NK-92 treated with Interleukin-12 subunit alpha and Interleukin-12 subunit beta, amount 100 ng/mL, for 24 hours (cell line): ENCODE data around the gene PHF23.

ENCODE experiments used
- DNase-seq: peaks from one replicate; lab custom pipeline; 2025; lab: John Stamatoyannopoulos, UW

The PHF23 gene

GRCh38 chr17:7239091-7240027 lies at the start of gene PHF23:
PHF23 (minus strand) TSS chr17:7239457; CDS start chr17:7239279, 178 bp downstream.
- peak; percentile 89 for DNase-seq

GRCh38 chr17:7285679-7286078 lies 46.4 kb upstream of the PHF23 start:
- no peak for DNase-seq

GRCh38 chr17:7284911-7285310 lies 45.7 kb upstream of the PHF23 start:
- no peak for DNase-seq

- DNase-seq = no peak
Observed at GRCh38 chr17:7283471-7284216, 44.4 kb upstream of the PHF23 start.

GRCh38 chr17:7282752-7283321 lies 43.6 kb upstream of the PHF23 start:
- no peak for DNase-seq

GRCh38 chr17:7281953-7282751 lies 42.9 kb upstream of the PHF23 start:
- DNase-seq = no peak

DNA sequence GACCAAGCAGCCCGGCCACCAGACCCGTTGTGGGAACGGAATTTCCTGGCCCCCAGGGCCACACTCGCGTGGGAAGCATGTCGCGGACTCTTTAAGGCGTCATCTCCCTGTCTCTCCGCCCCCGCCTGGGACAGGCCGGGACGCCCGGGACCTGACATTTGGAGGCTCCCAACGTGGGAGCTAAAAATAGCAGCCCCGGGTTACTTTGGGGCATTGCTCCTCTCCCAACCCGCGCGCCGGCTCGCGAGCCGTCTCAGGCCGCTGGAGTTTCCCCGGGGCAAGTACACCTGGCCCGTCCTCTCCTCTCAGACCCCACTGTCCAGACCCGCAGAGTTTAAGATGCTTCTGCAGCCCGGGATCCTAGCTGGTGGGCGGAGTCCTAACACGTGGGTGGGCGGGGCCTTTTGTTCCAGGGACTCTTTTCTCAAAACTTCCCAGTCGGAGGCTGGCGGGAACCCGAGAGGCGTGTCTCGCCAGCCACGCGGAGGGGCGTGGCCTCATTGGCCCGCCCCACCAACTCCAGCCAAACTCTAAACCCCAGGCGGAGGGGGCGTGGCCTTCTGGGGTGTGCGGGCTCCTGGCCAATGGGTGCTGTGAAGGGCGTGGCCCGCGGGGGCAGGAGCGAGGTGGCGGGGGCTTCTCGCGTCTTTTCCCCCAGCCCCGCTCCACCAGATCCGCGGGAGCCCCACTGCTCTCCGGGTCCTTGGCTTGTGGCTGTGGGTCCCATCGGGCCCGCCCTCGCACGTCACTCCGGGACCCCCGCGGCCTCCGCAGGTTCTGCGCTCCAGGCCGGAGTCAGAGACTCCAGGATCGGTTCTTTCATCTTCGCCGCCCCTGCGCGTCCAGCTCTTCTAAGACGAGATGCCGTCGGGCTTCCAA lies 42.1 kb upstream of the PHF23 start, which contains the start of gene SLC2A4:
Gene SLC2A4 (plus strand): TSS at position 645 of the 879 bp plus-strand sequence. CDS start 217 bp downstream, at position 862.
- DNase-seq = peak; percentile 8

DNA sequence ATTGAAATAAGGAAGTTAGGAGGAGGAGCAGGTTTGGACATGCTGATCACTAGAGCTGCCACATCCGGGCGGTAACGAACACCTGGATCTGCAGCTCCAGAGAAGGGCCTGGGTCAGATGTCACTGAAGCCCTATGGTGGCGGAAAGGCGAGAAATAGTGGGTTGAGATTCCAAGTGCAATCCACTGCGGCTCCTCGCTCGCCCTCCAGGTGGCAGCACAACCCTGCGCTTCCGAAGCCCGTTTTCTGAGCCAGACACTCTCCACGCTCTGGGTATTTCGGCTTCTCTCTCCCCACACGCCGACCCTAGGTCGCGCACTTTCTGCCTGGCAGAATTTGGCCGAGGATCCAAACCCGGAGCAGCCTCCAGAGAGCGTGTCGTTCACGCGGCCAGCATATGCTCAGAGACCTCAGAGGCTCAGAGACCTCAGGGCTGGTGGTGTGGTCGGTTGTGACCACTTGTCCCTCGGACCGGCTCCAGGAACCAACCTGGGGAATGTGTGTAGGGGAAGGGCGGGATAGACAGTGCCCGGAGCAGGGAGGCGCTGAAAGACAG lies 41.3 kb upstream of the PHF23 start:
- peak; percentile 38 for DNase-seq

DNA sequence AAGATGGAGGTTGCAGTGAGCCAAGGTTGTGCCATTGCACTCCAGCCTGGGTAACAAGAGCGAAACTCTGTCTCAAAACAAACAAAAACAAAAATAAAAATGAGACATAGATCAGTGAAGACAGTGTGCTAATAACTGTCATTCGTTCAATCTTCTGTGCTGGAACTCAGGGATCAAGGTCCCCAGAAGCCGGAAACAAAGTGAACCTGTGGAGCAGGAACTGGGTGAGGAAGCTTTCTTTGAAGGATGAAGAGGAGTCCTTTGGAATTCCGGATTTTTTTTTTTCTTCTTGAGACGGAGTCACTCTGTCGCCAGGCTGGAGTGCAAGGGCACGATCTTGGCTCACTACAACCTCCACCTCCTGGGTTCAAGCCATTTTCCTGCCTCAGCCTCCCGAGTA lies 40.2 kb upstream of the PHF23 start:
- no peak for DNase-seq

GRCh38 chr17:7266784-7267183 lies 27.5 kb upstream of the PHF23 start:
- DNase-seq = no peak

DNA sequence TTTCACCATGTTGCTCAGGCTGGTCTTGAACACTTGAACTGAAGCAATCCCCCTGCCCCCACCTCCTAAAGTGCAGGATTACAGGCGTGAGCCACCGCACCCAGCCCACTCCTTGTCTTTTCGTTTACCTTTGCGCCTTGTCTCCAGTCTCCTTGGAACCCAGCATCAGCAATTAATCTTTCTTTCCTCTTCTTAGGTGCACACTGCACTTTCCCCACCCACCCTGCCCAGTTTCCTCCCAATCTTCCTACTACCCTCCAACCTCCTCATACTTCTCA lies 24.5 kb upstream of the PHF23 start:
- DNase-seq = no peak

DNA sequence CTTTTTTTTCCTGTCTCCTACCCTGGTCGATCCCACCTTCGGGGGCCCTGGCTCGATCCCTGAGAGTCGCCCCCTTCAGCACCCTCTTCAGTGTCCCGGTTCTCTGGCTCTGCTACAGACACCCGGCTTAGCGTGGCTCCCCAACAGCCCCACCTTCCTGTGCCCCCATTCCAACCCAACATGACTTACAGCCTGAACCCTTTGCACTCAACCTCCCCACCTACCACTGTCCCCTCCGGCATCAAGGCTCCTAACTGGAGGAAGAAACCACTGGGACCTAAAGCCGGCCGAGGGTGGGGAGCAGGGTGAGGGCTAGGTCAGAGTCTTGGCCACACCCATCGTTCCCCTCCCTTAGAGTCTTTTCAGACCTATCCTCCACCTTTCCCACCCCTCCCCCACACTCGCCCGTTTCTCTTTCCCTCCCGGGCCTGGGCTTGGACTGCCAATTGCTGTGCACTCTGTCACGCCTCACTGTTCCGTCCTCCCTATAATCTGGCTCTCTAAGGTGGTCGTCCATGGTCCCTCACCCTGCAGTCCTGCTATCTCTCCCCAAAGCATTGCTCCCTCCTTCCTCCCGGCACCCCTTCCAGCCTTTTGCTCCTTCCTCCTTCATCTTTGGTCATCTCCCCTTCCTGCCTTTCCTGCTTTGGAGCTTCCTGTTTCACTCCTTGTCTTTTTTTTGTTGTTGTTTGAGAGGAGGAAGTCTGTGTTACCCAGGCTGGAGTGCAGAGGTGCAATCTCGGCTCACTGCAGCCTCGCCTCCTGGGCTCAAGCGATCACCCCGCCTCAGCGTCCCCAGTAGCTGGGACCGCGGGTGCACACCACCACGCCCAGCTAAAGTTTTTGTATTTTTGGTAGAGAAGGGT lies 23.9 kb upstream of the PHF23 start:
- no peak for DNase-seq

- no peak for DNase-seq
Observed at GRCh38 chr17:7262192-7262934, 23.1 kb upstream of the PHF23 start, which contains the start of gene CLDN7. CLDN7 (minus strand) TSS chr17:7262478; CDS start chr17:7262043, 435 bp downstream.

DNA sequence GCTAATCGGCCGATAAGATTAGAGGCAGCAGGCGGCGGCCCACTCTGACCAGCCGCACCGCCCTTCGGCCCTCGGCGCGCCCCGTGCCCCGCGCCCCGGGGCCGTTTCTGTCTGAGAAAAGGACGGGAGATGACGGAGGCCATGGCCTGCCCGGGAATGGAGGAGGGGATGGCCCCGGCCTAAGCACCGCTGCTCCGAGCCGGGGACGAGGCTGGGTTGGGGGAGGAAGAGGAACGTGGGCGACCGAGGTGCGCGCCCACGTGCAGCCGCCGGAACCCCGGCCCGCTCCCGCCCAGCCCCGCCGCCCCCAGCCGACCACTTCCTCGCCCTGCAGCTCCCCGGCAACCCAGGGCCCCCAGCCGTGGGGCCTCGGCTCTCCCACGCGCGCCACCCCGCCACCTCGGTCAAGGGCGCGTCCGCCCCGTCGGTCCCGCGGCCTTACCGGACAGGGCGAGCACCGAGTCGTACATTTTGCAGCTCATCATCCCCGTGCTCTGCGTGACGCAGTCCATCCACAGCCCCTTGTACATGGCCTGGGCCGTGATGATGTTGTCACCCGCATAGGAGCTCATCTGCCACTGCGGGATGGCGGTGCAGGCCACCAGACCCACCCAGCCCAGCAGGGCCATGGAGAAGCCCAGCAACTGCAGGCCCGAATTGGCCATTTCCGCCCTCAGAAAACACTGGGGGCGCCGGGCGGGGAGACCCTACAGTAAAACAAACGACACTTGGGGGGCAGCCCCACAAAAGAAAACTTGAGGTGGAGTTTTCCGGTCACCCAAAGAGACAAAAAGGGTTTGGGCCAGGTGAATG lies 22.3 kb upstream of the PHF23 start:
- no peak for DNase-seq

DNA sequence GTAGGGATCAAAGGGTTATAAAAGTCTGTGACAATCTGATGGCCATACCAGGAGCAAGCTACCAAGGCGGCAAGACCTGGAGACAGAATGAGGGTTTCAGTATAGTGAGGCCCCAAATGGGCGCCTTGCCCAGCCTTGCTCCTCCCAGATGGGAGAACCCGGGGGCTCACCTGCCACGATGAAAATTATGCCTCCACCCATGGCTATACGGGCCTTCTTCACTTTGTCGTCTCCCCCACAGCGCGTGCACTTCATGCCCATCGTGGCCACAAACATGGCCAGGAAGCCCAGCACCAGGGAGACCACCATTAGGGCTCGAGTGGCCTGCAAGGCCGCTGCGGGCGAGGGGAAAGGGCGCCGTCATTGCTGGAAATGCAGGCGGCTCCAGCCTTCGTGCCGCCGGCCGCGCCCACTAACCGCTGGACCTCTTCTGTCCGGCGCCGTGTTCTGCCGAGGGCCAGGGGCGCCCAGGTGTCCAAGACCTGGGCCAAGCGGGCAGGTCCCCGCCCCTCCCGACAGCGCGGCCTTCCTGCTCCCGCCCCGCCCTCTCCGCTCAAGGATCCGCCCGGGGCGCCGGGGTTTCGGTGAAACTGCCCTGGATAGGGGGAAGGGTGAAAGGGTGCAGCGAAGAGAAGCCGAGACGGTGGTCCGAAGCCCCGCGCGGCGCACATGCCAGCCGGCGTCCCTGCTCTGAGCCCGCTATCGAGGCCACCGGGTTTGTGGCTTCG lies 21.6 kb upstream of the PHF23 start:
- DNase-seq = no peak

- no peak for DNase-seq
Observed at GRCh38 chr17:7260151-7260550, 20.9 kb upstream of the PHF23 start.

DNA sequence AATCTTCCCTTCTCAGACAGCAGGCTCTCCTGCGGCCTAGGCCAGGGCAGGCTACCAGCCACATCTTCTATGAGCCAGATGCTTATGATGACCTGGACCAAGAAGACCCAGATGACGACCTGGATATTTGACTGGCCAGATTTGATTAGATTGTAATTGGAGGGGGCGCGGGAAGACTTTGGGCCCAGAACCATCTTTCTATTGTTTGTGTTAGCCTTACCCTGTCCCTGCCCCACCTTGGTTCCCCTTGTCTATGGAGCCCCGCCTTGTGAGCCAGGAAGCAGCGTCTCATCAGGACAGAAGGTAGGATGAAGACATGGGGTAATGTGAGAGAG lies 20.3 kb upstream of the PHF23 start:
- DNase-seq = no peak
